ENCODE results near the gene ADCY1.

DNA sequence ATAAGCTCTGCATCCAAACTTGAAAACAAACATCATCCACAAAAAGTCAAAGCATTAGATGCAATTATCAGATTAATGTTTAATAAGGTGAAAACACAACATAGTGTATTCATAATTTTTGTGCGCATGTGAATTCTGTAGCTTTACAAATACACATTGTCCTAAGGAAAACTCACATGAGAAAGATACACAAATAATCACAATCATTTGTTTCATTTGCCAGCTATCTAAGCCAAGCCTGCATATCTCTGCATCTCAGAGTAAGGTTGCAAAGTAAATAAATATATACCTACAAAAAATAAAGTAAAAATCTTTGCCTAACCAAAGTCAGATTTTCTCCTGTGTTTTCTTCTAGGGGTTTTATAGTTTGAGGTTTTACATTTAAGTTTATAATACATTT is 57.4 kb downstream of the ADCY1 start:
- TF ChIP-seq, protein P1, sequence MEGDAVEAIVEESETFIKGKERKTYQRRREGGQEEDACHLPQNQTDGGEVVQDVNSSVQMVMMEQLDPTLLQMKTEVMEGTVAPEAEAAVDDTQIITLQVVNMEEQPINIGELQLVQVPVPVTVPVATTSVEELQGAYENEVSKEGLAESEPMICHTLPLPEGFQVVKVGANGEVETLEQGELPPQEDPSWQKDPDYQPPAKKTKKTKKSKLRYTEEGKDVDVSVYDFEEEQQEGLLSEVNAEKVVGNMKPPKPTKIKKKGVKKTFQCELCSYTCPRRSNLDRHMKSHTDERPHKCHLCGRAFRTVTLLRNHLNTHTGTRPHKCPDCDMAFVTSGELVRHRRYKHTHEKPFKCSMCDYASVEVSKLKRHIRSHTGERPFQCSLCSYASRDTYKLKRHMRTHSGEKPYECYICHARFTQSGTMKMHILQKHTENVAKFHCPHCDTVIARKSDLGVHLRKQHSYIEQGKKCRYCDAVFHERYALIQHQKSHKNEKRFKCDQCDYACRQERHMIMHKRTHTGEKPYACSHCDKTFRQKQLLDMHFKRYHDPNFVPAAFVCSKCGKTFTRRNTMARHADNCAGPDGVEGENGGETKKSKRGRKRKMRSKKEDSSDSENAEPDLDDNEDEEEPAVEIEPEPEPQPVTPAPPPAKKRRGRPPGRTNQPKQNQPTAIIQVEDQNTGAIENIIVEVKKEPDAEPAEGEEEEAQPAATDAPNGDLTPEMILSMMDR (IDR thresholded peaks at IDR 0.05): no peak
- TF ChIP-seq POLR2A (IDR thresholded peaks at IDR 0.05): no peak
- no peak for TF ChIP-seq POLR2AphosphoS5 (IDR thresholded peaks at IDR 0.05)
- TF ChIP-seq EP300 (IDR thresholded peaks at IDR 0.05): no peak

All from suprapubic skin (tissue), 4 donors.